GM12892 (cell line): ENCODE results near the gene TSNAX.

ENCODE experiments used
- POLR2A ChIP-seq: IDR thresholded peaks from 2 replicates; pipeline ENCODE4 v1.6.1; 2011; ENCODE audit warnings: low read depth, low read length, control low read depth
- POLR2AphosphoS5 ChIP-seq: IDR thresholded peaks from 2 replicates; pipeline ENCODE4 v1.6.1; 2011; ENCODE audit warnings: low read depth, low read length, control low read depth

DNA sequence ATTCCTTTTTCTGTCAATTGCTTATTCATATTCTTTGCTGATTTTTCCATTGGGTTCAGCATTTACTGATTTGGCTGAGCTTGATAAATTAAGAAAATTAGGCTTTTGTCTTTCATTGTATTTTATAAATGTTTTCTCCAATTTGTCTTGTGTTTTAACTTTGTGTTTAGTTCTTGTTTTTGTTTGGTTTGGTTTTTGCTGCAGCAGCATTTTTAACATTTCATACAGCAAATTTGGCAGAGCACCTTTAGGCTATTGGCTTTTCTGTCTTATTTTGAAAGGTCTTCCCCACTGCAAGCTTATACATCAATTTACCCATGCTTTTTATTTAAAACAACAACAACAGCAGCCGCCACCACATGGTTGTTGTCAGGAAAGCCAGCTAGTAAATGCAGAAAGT is 64.3 kb downstream of the TSNAX start:
- TF ChIP-seq POLR2A (no peak), POLR2AphosphoS5 (no peak)
